ENCODE data around the gene MAGI2. TPM values are rescaled to one million over a fixed set of nuclear protein-coding genes. Genes with fewer than 3 reads are reported as not detected.

MAGI2 gene
- total RNA-seq, 6 experiments from 2014 or later, result 7.1 to 9.8 (median 8.5) TPM

GRCh38 chr7:78765943-78766729 is 687.3 kb downstream of the MAGI2 start:
- 0 out of 2 replicates have a peak, but pooled peaks cover 1% of the 10 kb centered on the region for H3K27me3 Mint-ChIP-seq (ENCODE audit: insufficient read depth)
- H3K9me3 Mint-ChIP-seq, result no peaks in the 10 kb centered on the region
- no peak overlapping the region for H3K27ac Mint-ChIP-seq
- no peaks in the 10 kb centered on the region; the same call in 1 of the 2 replicates for H3K4me1 Mint-ChIP-seq (ENCODE audit: low read depth)
- peak; percentile 6 for DNase-seq
- H3K36me3 Mint-ChIP-seq (ENCODE audit: low read depth), result no peaks in the 10 kb centered on the region
- no peak for TF ChIP-seq CTCF (IDR thresholded peaks at IDR 0.05)
- H3K4me3 Mint-ChIP-seq, result no peak overlapping the region

- no peak for DNase-seq
- H3K4me3 Mint-ChIP-seq, result no peak overlapping the region
- no peaks in the 10 kb centered on the region for H3K36me3 Mint-ChIP-seq (ENCODE audit: low read depth)
- no peak for TF ChIP-seq CTCF (IDR thresholded peaks at IDR 0.05)
- no peaks in the 10 kb centered on the region for H3K9me3 Mint-ChIP-seq
- no peaks in the 10 kb centered on the region for H3K27me3 Mint-ChIP-seq (ENCODE audit: insufficient read depth)
- H3K27ac Mint-ChIP-seq, result no peak overlapping the region
- no peaks in the 10 kb centered on the region; the same call in 1 of the 2 replicates for H3K4me1 Mint-ChIP-seq (ENCODE audit: low read depth)
Observed at GRCh38 chr7:78764571-78764970, 688.9 kb downstream of the MAGI2 start.

GRCh38 chr7:78762625-78763024 is 690.8 kb downstream of the MAGI2 start:
- no peaks in the 10 kb centered on the region for H3K9me3 Mint-ChIP-seq
- H3K27ac Mint-ChIP-seq, result no peak overlapping the region
- no peak for DNase-seq
- no peaks in the 10 kb centered on the region for H3K27me3 Mint-ChIP-seq (ENCODE audit: insufficient read depth)
- no peak for TF ChIP-seq CTCF (IDR thresholded peaks at IDR 0.05)
- H3K36me3 Mint-ChIP-seq (ENCODE audit: low read depth), result no peaks in the 10 kb centered on the region
- no peaks in the 10 kb centered on the region; the same call in 1 of the 2 replicates for H3K4me1 Mint-ChIP-seq (ENCODE audit: low read depth)
- no peak overlapping the region for H3K4me3 Mint-ChIP-seq

- H3K4me3 Mint-ChIP-seq, result no peak overlapping the region
- no peak overlapping the region for H3K27ac Mint-ChIP-seq
- no peaks in the 10 kb centered on the region for H3K36me3 Mint-ChIP-seq (ENCODE audit: low read depth)
- no peak for TF ChIP-seq CTCF (IDR thresholded peaks at IDR 0.05)
- H3K27me3 Mint-ChIP-seq (ENCODE audit: insufficient read depth), result no peaks in the 10 kb centered on the region
- H3K9me3 Mint-ChIP-seq, result no peaks in the 10 kb centered on the region
- H3K4me1 Mint-ChIP-seq (ENCODE audit: low read depth), result no peaks in the 10 kb centered on the region
- no peak for DNase-seq
Observed at GRCh38 chr7:78760620-78761355, 692.7 kb downstream of the MAGI2 start.

- H3K27ac Mint-ChIP-seq, result no peak overlapping the region
- no peak for DNase-seq
- no peak for TF ChIP-seq CTCF (IDR thresholded peaks at IDR 0.05)
- peaks cover 11% of the 10 kb centered on the region for H3K9me3 Mint-ChIP-seq
- no peaks in the 10 kb centered on the region for H3K27me3 Mint-ChIP-seq (ENCODE audit: insufficient read depth)
- peaks cover 15% of the 10 kb centered on the region for H3K4me1 Mint-ChIP-seq (ENCODE audit: low read depth)
- peaks cover 5% of the 10 kb centered on the region; the same call in 1 of the 2 replicates for H3K36me3 Mint-ChIP-seq (ENCODE audit: low read depth)
- no peak overlapping the region for H3K4me3 Mint-ChIP-seq
Observed at GRCh38 chr7:78752554-78752953, 700.9 kb downstream of the MAGI2 start.

All from HFFc6 (cell line).